GM21526 (cell line): Measurements from ENCODE around the gene TSPAN7.

Experiments
- ATAC-seq: cut with Tn5 transposase; IDR thresholded peaks from one replicate; pipeline ENCODE4 v1.9.1; 2021; ENCODE audit warnings: moderate library complexity; ENCODE audit not compliant: unreplicated experiment, low FRiP score

TSPAN7 gene

GRCh38 chrX:38639730-38640129 lies 78.4 kb downstream of the TSPAN7 start:
- ATAC-seq, result no peak

- ATAC-seq, result no peak
These were observed 79.9 kb downstream of the TSPAN7 start for GRCh38 chrX:38641197-38641596.

GRCh38 chrX:38643903-38644302 lies 82.6 kb downstream of the TSPAN7 start:
- no peak for ATAC-seq

- no peak for ATAC-seq
These were observed 84.8 kb downstream of the TSPAN7 start for GRCh38 chrX:38646129-38646528.

- ATAC-seq, result no peak
These were observed 87.9 kb downstream of the TSPAN7 start for GRCh38 chrX:38649221-38649620.

GRCh38 chrX:38649674-38650647 lies 88.6 kb downstream of the TSPAN7 start:
- no peak for ATAC-seq

- ATAC-seq, result no peak
These were observed 90.6 kb downstream of the TSPAN7 start for GRCh38 chrX:38651625-38652601.

- ATAC-seq, result no peak
These were observed 91.6 kb downstream of the TSPAN7 start for GRCh38 chrX:38652934-38653442.

- ATAC-seq, result no peak
These were observed 93.0 kb downstream of the TSPAN7 start for GRCh38 chrX:38654302-38654701.

GRCh38 chrX:38656350-38656915 lies 95.1 kb downstream of the TSPAN7 start:
- no peak for ATAC-seq

GRCh38 chrX:38657562-38657961 lies 96.2 kb downstream of the TSPAN7 start:
- ATAC-seq, result no peak

- no peak for ATAC-seq
These were observed 99.2 kb downstream of the TSPAN7 start for GRCh38 chrX:38660395-38661102.

- ATAC-seq, result no peak
These were observed 99.7 kb downstream of the TSPAN7 start for GRCh38 chrX:38661103-38661441.

- ATAC-seq, result no peak
These were observed 100.2 kb downstream of the TSPAN7 start for GRCh38 chrX:38661561-38661960.

- ATAC-seq, result no peak
These were observed 101.3 kb downstream of the TSPAN7 start for GRCh38 chrX:38662640-38663039.

GRCh38 chrX:38664285-38664684 lies 102.9 kb downstream of the TSPAN7 start:
- no peak for ATAC-seq

- no peak for ATAC-seq
These were observed 105.6 kb downstream of the TSPAN7 start for GRCh38 chrX:38666909-38667308.

- no peak for ATAC-seq
These were observed 107.4 kb downstream of the TSPAN7 start for GRCh38 chrX:38668771-38669170.

GRCh38 chrX:38669428-38669827 lies 108.1 kb downstream of the TSPAN7 start:
- no peak for ATAC-seq

- no peak for ATAC-seq
These were observed 111.3 kb downstream of the TSPAN7 start for GRCh38 chrX:38672646-38673045.
